Stimulated activated CD4-positive, alpha-beta T cell treated with anti-CD3 and anti-CD28 coated beads, Interleukin-4, amount 100 ng/mL, for 4 hours (primary cell): Measurements from ENCODE around the gene BIRC6.

ENCODE experiments used
- DNase-seq, 2 experiments: peaks; one replicate each; pipeline ENCODE4 v3.0.0-alpha.2; 2020

Gene BIRC6

GRCh38 chr2:32377928-32378327 lies 21.1 kb downstream of the BIRC6 start:
- no peak for DNase-seq

DNA sequence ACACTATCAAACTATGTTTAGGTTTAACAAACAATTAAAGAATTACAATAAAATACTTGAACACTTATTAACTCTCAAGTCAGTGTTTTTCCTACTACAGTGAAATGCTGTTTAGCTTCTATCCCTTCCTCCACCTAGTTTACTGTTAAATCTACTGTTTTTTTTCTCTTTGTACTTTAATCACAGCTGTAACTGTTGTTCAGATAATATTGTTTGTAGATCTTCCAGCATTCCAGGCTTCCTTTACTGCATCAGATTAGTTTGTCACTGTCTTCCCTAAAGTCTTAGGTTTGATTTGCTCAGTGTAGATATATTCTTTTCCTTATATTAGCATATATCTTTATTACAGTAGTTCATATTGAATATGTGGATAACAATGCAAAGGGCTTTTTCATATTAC lies 22.5 kb downstream of the BIRC6 start:
- no peak for DNase-seq

DNA sequence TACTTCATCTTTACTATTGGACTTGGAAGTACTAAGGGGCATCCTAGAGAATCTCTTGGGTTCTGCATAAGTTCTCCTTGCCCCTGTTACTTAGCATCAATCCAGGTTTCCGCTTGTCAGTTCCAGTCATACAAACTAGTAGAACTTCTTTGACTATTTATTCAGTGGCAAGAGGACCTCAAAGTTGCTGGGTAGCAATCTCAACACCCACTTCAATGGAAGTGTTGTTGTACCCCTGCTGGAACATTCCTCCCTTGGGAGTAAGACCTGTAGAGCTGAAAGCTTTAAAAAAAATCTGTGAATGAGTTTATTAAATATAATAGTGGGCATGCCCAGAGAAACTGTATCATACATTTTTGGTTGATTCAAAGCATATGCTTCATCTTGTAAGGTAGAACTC lies 27.0 kb downstream of the BIRC6 start:
- DNase-seq, result no peak

DNA sequence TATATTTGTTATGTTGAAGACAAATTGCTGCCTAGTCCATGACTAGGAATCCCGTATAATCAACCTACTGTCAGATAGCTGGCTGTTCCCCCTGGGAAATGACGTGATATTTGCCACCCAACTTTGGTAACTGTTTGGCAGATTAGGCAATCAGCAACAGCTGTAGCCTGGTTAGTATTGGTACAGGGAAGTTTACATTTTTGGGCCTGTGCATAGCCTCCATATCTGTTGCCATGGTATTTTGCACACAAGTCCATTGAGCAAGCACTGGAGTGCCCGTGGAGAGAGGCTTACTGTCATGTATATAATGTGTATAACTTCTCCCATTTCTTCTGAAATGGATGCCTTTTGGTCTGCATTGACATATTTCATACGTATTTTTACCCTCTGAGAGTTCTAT lies 27.7 kb downstream of the BIRC6 start:
- no peak for DNase-seq

- DNase-seq, result no peak
Observed at GRCh38 chr2:32386739-32387138, 29.9 kb downstream of the BIRC6 start.

DNA sequence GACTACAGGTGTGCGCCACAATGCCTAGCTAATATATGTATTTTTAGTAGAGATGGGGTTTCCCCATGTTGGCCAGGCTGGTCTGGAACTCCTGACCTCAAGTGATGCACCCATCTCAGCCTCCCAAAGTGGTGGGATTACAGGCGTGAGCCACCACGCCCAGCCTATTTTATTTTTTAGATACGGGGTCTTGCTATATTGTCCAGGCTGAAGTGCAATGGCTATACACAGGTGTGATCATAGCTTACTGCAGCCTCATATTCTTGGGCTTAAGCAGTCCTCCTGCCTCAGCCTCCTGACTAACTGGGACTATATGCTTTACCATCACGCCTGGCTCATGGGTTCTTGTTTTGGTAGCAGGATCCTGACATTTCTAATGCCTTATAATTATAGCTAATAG lies 42.4 kb downstream of the BIRC6 start:
- DNase-seq, result no peak

GRCh38 chr2:32402091-32402490 lies 45.3 kb downstream of the BIRC6 start:
- no peak for DNase-seq

- no peak for DNase-seq
Observed at GRCh38 chr2:32403782-32404181, 47.0 kb downstream of the BIRC6 start.

DNA sequence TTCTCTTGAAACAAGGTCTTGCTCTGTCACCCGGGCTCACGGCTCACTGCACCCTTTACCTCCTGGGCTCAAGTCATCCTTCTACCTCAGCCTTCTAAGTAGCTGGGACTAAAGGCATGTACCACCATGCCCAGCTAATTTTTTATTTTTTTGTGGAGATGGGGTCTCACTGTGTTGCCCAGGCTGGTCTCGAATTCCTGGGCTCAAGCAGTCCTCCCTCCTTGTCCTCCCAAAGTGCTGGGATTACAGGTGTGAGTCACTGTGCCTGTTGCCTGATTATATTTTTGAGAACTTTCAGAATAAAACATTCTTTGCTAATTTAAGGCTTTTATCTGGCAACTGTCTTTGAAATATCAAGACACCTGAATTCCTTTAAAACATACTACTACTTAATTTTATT lies 47.9 kb downstream of the BIRC6 start:
- no peak for DNase-seq

DNA sequence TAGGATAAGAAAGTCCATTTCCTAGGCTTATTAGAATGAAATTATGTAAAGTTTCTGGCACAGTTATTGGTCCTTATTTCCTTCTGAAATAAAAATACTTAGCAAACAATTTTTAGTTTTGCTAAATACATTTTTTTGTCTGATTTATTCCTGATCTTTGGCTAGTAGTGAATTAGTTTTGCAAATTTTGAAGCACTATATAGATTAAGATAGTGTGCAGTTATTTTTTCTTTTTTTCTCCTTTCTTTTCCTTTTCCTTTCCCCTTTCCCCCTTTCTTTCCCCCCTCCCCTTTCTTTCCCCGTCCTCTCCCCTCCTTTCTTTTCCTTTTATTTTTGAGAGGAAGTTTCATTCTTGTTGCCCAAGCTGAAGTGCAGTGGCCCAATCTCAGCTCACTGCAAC lies 59.7 kb downstream of the BIRC6 start:
- DNase-seq, result no peak

GRCh38 chr2:32417659-32418058 lies 60.8 kb downstream of the BIRC6 start:
- no peak for DNase-seq

GRCh38 chr2:32418778-32419177 lies 62.0 kb downstream of the BIRC6 start:
- no peak for DNase-seq

DNA sequence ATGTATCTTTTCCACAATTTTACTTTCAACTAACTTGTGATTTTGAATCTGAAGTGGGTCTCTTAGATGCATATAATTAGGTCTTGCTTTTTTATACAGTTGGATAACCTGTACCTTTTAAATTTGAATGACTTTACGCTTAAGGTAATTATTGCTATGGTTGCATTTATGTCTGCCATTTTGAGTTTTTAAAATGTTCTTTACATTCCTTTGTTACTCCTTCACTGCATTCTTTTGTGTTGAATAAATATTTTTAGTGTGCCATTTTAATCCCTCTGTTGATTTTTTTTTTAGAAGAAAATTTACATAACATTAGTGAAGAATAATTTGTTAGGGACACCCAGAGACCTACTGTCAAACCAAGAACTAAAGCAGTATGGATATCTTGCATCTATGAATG lies 65.3 kb downstream of the BIRC6 start:
- DNase-seq, result no peak

GRCh38 chr2:32423536-32423935 lies 66.7 kb downstream of the BIRC6 start:
- DNase-seq, result no peak

GRCh38 chr2:32424739-32425138 lies 67.9 kb downstream of the BIRC6 start:
- DNase-seq, result no peak

DNA sequence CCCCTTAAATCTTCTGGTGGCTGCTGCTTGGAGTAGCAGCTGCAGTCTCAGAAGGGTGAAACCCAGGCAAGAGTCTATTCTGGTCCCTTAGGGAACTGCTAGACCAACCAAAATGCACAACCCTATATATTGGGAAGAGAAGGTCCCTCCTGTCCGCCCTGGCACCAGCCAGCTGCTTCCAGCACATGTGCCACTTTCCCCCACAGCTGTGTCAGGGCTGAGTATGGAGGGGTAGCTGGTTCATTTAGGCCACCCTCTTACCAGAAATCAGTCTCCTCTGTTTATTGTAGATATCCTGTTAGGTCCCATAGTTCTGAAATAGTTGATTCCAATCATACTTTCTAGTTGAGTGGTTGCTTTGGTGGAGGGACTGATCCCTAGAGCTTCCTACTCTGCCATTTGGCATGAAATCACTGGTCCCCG lies 68.9 kb downstream of the BIRC6 start:
- no peak for DNase-seq

- DNase-seq, result no peak
Observed at GRCh38 chr2:32427672-32428610, 71.1 kb downstream of the BIRC6 start.

DNA sequence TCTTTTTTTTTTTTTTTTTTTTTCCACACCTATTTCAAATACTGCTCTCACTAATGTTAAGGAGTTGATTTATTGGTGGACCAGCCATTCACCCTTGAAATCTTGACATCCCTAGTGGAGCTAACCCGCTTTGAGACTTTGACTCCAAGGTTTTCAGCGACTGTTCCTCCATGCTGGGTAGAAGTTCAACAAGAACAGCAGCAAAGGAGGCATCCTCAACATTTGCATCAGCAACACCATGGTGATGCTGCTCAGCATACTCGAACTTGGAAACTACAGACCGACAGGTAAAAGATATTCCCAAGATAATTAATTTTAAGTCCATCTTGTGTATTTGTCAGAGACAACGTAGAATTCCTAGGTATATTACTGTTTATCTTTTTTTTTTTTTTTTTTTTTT lies 74.0 kb downstream of the BIRC6 start:
- no peak for DNase-seq

DNA sequence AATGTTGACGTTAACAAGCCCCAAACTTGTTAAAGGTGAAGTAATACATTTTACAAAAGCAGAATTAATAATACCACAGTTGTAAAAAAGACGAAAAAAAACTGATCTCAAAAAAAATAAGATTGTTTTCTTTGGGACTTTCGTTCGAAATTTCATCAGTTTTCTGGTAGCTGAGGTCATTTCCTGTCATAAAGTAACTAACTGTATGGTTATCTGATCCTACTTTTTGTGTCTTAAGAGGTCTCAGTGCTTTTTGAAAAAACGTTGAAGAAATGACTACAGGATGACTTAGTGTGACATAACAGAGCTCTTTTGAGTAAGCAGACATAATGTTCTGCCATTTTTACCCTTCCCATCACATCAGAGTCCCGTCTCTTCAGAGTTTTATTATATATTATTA lies 79.3 kb downstream of the BIRC6 start:
- DNase-seq, result no peak

DNA sequence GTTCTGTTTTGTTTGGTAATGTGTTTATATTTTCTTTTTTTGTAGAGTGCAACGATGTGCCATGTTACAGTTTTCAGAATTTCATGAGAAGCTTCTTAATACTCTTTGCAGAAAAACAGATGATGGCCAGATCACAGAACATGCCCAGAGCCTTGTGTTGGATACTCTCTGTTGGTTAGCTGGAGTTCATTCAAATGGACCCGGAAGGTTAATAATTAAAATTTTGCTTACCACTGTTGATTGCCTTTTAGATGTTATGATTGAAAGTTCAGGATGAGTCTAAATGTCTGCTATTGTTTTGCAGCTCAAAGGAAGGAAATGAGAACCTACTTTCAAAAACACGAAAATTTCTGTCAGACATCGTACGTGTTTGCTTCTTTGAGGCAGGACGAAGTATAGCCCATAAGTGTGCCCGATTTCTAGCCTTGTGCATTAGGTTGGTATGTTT lies 85.2 kb downstream of the BIRC6 start:
- DNase-seq, result no peak

DNA sequence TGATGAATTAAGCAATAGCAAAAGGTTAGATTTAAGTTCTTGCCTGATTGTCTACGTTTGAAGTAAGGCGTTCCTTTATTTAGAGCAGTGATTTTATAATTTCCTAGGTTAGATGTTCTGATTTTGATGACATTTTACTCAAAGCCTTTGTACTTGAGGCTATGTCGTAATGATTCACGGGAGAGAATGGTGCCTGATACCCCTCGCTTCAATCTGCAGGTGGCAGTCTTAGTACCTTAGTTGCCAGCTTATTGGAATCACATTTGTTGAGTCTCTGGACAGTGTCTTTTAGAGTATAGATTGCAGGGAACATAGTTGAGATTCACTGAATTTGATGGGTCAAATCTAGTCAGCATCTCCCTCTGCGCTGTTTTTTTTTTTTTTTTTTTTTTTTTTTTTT lies 89.5 kb downstream of the BIRC6 start:
- DNase-seq, result no peak

GRCh38 chr2:32450851-32451250 lies 94.0 kb downstream of the BIRC6 start:
- no peak for DNase-seq

DNA sequence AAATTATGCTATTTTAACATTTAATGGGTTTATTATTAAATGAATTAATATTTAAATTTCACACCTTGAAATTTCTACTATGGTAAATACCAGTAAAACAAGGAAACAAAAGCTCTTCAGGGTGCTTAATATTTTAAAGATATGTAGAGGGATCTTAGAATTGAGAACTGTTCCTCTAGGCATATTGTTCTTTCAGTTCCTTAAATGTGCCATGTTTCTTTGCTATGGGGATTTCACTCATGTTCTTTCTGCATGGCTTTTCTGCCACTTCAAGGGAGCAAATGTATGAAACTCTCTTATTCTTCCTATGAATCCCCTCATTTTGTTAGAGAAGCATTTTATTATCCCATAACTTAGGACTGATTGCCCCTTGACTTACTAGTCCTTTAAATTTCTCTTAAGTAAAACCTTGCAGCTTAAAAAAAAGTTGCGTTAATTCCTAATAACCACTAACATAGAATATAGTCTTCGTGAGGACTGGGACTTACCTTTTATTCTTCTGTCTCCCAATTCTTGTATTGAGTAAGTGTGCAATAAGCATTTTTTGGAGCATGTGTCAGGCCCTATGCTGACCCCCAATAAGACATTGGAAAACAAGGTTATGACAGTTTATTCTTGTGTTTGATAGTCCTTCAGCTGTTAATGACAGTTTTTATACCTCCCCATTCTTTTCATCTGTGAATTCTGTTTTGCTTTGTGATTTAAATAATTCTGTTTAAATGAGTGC lies 95.7 kb downstream of the BIRC6 start:
- DNase-seq, result no peak
